Measurements from ENCODE around the gene CERS6.

CERS6 gene

GRCh38 chr2:168433527-168433926 lies 22.5 kb upstream of the CERS6 start:
- TF ChIP-seq CTCF (IDR thresholded peaks at IDR 0.05; ENCODE audit: low read depth, low read length): no peak

GRCh38 chr2:168434146-168434545 lies 21.9 kb upstream of the CERS6 start:
- TF ChIP-seq CTCF (IDR thresholded peaks at IDR 0.05; ENCODE audit: low read depth, low read length): no peak
- H3K4me3 ChIP-seq (ENCODE audit: low read depth, low read length): no peak overlapping the region

More at GRCh38 chr2:168433527-168433926, 22.5 kb upstream of the CERS6 start:
- H3K4me3 ChIP-seq (ENCODE audit: low read depth, low read length): no peak overlapping the region

GRCh38 chr2:168436840-168437239 lies 19.2 kb upstream of the CERS6 start:
- TF ChIP-seq CTCF (IDR thresholded peaks at IDR 0.05; ENCODE audit: low read depth, low read length): no peak
- H3K4me3 ChIP-seq (ENCODE audit: low read depth, low read length): no peak overlapping the region

DNA sequence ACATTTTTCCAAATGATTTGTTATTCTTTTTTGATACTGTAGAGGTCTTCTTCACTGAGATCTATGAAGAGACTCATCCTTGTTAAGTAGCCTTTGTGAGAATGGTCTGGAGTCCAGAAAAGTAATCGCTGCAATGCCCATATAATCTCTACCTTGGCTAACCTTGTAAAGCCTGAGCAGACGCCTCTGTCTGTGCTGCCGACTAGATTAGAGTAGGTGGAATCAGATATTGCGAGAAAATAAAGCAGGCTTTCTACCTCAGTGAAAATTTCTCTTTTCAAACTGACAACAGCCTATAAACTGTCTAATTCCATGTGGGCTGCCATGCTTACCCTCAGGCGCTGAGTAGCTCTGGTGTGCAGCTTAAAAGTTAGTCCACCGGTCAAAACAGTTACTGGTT lies 17.5 kb upstream of the CERS6 start:
- H3K4me3 ChIP-seq (ENCODE audit: low read depth, low read length): no peak overlapping the region
- no peak for TF ChIP-seq CTCF (IDR thresholded peaks at IDR 0.05; ENCODE audit: low read depth, low read length)

- TF ChIP-seq CTCF (IDR thresholded peaks at IDR 0.05; ENCODE audit: low read depth, low read length): no peak
- no peak overlapping the region for H3K4me3 ChIP-seq (ENCODE audit: low read depth, low read length)
Observed at GRCh38 chr2:168439536-168439935, 16.5 kb upstream of the CERS6 start.

DNA sequence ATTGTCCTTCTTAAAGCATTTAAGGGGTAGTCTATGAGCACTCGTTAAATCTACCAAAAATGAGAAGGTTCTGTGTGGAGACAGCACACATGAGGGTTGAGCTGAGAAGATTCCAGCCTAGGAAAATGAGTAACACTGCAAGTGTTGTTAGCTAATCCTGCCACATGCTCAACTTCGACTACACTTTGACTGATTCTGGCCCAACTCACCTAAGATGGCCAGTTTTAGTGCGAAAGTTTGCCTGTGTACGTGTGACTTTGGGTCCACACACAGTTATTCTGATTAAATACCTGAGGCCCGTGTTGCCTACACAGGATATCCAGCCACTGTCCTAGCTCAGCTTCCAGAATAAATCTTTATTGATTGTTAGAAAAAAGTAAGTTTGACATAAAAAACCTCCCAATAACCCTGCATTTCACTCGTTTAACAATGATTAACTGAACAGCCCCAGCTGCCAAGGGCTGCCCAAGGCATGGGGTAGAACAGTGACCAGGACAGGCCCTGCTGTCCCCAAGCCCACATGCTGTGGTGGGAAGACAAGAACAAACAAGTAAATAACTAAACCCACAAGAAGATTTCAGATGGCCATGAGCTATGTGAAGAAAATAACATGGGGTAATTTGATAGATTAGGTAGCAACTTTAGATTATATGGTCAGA lies 14.7 kb upstream of the CERS6 start:
- no peak for TF ChIP-seq CTCF (IDR thresholded peaks at IDR 0.05; ENCODE audit: low read depth, low read length)
- no peak overlapping the region for H3K4me3 ChIP-seq (ENCODE audit: low read depth, low read length)

DNA sequence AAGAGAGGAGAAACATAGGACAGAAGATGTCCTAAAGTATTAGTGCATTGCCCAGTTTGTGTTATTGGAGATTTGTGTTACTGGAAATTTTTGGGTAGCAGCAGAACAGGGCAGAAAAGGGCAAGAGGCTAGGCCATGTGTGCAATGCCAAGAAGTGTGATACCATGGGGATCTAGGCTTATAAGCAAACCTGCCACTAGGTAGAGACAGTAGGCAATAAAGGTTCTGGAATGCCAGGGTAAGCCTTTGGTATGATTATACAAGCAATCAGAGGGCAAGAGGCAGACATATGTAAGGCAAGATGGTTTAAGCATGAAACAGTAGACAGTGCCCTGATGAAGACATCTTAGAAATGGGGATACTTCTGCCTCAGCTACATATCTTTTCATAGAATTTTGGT lies 12.3 kb upstream of the CERS6 start:
- no peak for TF ChIP-seq CTCF (IDR thresholded peaks at IDR 0.05; ENCODE audit: low read depth, low read length)
- no peak overlapping the region for H3K4me3 ChIP-seq (ENCODE audit: low read depth, low read length)

Measured in WI38 (cell line).